OCI-LY3 (cell line): ENCODE measurements around the gene CCL8.

Experiments used
- H2AFZ ChIP-seq: fragments of 200-600, 300-600 bp; shearing (Covaris generic); 2 replicates; pipeline ENCODE4 v1.6.0; 2014; ENCODE audit warnings: antibody characterized with exemption, low read depth, low read length
- H3K27ac ChIP-seq: fragments of 200-600, 300-600 bp; sonication (generic); 2 replicates; pipeline ENCODE4 v1.5.1; 2014; ENCODE audit warnings: mild to moderate bottlenecking, low read length, moderate library complexity, mixed read lengths
- H3K27me3 ChIP-seq: fragments of 200-600, 300-600 bp; sonication (generic); 2 replicates; pipeline ENCODE4 v1.6.1; 2014; ENCODE audit warnings: low read depth, low read length, mixed read lengths
- H3K36me3 ChIP-seq: fragments of 200-600, 300-600 bp; sonication (generic); replicated peaks from 2 replicates; pipeline ENCODE3; 2014; ENCODE audit warnings: low read depth, low read length, mixed read lengths
- H3K4me1 ChIP-seq: fragments of 300-600, 200-600 bp; sonication (generic); 2 replicates; pipeline ENCODE4 v1.6.1; 2014; ENCODE audit warnings: low read length, mixed read lengths
- H3K4me2 ChIP-seq: fragments of 200-600, 300-600 bp; sonication (generic); 2 replicates; pipeline ENCODE4 v1.6.1; 2014; ENCODE audit warnings: low read length, mixed read lengths
- H3K4me3 ChIP-seq: fragments of 300-600, 200-600 bp; sonication (generic); 2 replicates; pipeline ENCODE4 v1.5.1; 2014; ENCODE audit warnings: antibody characterized with exemption, mild to moderate bottlenecking, low read length, moderate library complexity
- H3K79me2 ChIP-seq: fragments of 300-600, 200-600 bp; shearing (Covaris generic); 2 replicates; pipeline ENCODE4 v1.6.1; 2014; ENCODE audit warnings: mild to moderate bottlenecking, low read length, mixed read lengths
- H3K9ac ChIP-seq: fragments of 300-600, 200-600 bp; shearing (Covaris generic); 2 replicates; pipeline ENCODE4 v1.6.0; 2014; ENCODE audit warnings: mild to moderate bottlenecking, low read length, moderate library complexity
- H3K9me3 ChIP-seq: fragments of 200-600, 300-600 bp; shearing (Covaris generic); 2 replicates; pipeline ENCODE4 v1.6.1; 2014; ENCODE audit warnings: low read length, mixed read lengths; ENCODE audit not compliant: insufficient read depth
- H4K20me1 ChIP-seq: fragments of 200-600, 300-600 bp; sonication (generic); 2 replicates; pipeline ENCODE4 v1.6.1; 2016; ENCODE audit warnings: low read length, mixed read lengths; ENCODE audit not compliant: insufficient read depth
- EZH2phosphoT487 ChIP-seq: fragments of 200-600 bp; shearing (Covaris generic); IDR thresholded peaks from 2 replicates; pipeline ENCODE4 v1.6.1; 2018; ENCODE audit warnings: antibody characterized with exemption, mixed run types, low read depth
- TF ChIP-seq, protein P1 (sequence below): fragments of 200-600, 300-600 bp; sonication (generic); IDR thresholded peaks from 2 replicates; pipeline ENCODE4 v1.5.1; 2014; ENCODE audit warnings: antibody characterized with exemption, low read length, low read depth

Gene CCL8

DNA sequence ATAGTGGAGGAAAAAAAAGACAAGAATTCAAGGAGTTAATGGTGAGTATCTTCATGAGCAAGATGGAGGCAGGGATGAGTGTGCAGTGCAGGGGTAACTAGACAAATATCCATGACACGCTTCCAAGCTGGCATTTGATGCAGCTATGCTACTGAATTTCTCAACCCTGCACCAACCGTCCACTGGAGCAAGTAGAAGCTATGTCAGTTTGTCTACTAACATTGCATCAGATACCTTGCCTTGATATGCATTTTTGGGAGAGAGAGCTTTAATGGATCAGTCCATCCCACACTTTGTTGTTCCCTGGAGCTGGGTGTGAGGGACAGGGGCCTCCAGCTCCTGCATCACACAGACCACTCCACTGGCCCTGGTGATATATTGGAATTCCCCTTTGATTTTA is 17.2 kb upstream of the CCL8 start:
- no peak overlapping the region for H2AFZ ChIP-seq
- peaks cover 12% of the 10 kb centered on the region for H3K4me1 ChIP-seq
- peaks cover 10% of the 10 kb centered on the region; the same call in 1 of the 2 replicates for H3K27me3 ChIP-seq
- H4K20me1 ChIP-seq = no peaks in the 10 kb centered on the region
- H3K79me2 ChIP-seq = no peaks in the 10 kb centered on the region
- no peak overlapping the region for H3K4me2 ChIP-seq
- no peak overlapping the region for H3K9ac ChIP-seq
- TF ChIP-seq EZH2phosphoT487 = no peak
- TF ChIP-seq, protein P1, sequence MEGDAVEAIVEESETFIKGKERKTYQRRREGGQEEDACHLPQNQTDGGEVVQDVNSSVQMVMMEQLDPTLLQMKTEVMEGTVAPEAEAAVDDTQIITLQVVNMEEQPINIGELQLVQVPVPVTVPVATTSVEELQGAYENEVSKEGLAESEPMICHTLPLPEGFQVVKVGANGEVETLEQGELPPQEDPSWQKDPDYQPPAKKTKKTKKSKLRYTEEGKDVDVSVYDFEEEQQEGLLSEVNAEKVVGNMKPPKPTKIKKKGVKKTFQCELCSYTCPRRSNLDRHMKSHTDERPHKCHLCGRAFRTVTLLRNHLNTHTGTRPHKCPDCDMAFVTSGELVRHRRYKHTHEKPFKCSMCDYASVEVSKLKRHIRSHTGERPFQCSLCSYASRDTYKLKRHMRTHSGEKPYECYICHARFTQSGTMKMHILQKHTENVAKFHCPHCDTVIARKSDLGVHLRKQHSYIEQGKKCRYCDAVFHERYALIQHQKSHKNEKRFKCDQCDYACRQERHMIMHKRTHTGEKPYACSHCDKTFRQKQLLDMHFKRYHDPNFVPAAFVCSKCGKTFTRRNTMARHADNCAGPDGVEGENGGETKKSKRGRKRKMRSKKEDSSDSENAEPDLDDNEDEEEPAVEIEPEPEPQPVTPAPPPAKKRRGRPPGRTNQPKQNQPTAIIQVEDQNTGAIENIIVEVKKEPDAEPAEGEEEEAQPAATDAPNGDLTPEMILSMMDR = no peak
- H3K4me3 ChIP-seq = no peak overlapping the region
- no peaks in the 10 kb centered on the region for H3K9me3 ChIP-seq
- no peaks in the 10 kb centered on the region for H3K36me3 ChIP-seq
- H3K27ac ChIP-seq = no peak overlapping the region

DNA sequence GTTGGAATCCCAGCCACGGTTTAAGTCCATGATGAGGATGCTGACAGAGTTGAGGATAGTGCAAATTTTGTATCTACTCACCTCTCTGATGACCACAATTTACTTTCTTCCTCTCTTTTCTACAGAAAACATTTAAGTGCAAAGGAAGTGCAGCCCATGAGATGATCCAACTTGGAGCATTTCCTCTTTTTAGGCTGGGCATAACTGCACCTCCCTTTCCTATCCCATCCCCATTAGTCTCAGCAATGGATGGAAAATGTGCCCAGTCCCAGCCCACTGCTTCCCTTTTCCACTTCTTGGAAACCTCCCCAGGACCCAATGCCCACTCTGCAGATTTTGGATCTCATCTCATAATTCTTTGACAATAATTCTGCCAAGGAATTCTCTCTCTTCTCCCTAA is 16.6 kb upstream of the CCL8 start:
- H3K27me3 ChIP-seq = peaks cover 10% of the 10 kb centered on the region; the same call in 1 of the 2 replicates

DNA sequence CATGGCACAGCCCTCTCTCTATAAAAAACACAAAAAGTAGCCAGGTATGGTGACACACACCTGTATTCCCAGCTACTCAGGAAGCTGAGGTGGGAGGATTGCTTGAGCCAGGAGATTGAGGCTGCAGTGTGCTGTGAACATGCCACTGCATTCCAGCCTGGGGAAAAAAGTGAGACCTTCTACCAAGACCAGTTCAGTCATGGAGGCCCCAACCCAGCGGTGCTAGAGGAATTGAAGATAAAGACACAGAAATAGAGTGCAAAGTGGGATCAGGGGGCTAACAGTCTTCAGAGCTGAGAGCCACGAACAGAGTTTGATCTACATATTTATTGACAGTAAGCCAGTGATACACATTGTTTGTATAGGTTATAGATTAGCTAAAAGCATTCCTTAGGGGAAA is 15.6 kb upstream of the CCL8 start:
- Histone ChIP-seq H4K20me1 (no peaks in the 10 kb centered on the region), H3K9ac (no peak overlapping the region), H3K4me3 (no peak overlapping the region), H3K4me2 (no peak overlapping the region), H3K36me3 (no peaks in the 10 kb centered on the region), H3K9me3 (no peaks in the 10 kb centered on the region), H2AFZ (no peak overlapping the region), H3K27ac (no peak overlapping the region), H3K4me1 (peaks cover 26% of the 10 kb centered on the region), H3K79me2 (no peaks in the 10 kb centered on the region), H3K27me3 (peaks cover 10% of the 10 kb centered on the region; the same call in 1 of the 2 replicates)
- TF ChIP-seq, protein P1 = no peak
- TF ChIP-seq EZH2phosphoT487 = no peak

More for the DNA sequence above, 16.6 kb upstream of the CCL8 start:
- Histone ChIP-seq H3K9ac (no peak overlapping the region), H4K20me1 (no peaks in the 10 kb centered on the region), H3K4me3 (no peak overlapping the region), H3K79me2 (no peaks in the 10 kb centered on the region), H3K4me1 (peaks cover 18% of the 10 kb centered on the region), H3K36me3 (no peaks in the 10 kb centered on the region), H3K9me3 (no peaks in the 10 kb centered on the region), H3K27ac (no peak overlapping the region), H2AFZ (no peak overlapping the region), H3K4me2 (no peak overlapping the region)
- TF ChIP-seq EZH2phosphoT487 = no peak
- TF ChIP-seq, protein P1 = no peak

DNA sequence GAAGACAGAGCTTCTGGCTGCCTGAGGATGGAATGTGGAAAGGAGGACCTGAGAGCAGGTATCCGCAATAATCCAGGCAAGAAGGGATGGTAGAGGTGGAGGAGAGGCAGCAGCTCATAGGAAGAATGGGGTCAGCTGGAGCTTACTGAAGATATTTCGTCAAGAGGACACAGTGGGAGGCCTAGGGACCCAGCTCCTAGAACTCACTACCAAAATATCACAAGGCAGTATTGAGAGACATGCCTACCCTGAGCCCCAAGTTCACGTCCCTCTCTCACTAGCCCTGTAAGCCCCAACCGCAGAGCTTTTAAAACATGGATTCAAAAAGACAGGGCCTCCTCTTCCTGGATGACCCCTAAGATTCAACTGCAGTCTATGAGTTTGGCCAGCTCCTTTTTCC is 14.2 kb upstream of the CCL8 start:
- H3K9me3 ChIP-seq = no peaks in the 10 kb centered on the region
- H3K27ac ChIP-seq = no peak overlapping the region
- H3K9ac ChIP-seq = no peak overlapping the region
- H3K4me1 ChIP-seq = peaks cover 21% of the 10 kb centered on the region
- no peaks in the 10 kb centered on the region for H3K36me3 ChIP-seq
- H4K20me1 ChIP-seq = no peaks in the 10 kb centered on the region
- H3K79me2 ChIP-seq = no peaks in the 10 kb centered on the region
- no peak overlapping the region for H3K4me3 ChIP-seq
- H3K4me2 ChIP-seq = no peak overlapping the region
- H2AFZ ChIP-seq = no peak overlapping the region
- H3K27me3 ChIP-seq = peaks cover 10% of the 10 kb centered on the region; the same call in 1 of the 2 replicates
- TF ChIP-seq EZH2phosphoT487 = no peak
- TF ChIP-seq, protein P1 = no peak
